T-helper 2 cell treated with Interferon-gamma antibody and Interleukin-4, amounts not matched to agents 5 μg/mL and 100 μg/mL, for 36 hours (primary cell): ENCODE measurements around the gene HELB.

Source experiments
- DNase-seq: peaks from one replicate; pipeline ENCODE4 v3.0.0; 2021; ENCODE audit warnings: low spot score
- H3K27ac Mint-ChIP-seq: one replicate; pipeline ENCODE4 v1.8.0; 2021; ENCODE audit warnings: mild to moderate bottlenecking, mixed read lengths
- H3K27me3 Mint-ChIP-seq: one replicate; pipeline ENCODE4 v1.8.0; 2021; ENCODE audit warnings: low read depth, mixed read lengths
- H3K36me3 Mint-ChIP-seq: one replicate; pipeline ENCODE4 v1.8.0; 2021; ENCODE audit warnings: low read depth, mixed read lengths
- H3K4me1 Mint-ChIP-seq: one replicate; pipeline ENCODE4 v1.8.0; 2021; ENCODE audit warnings: low read depth, mixed read lengths
- H3K4me3 Mint-ChIP-seq: one replicate; pipeline ENCODE4 v1.8.0; 2022; ENCODE audit warnings: mild to moderate bottlenecking, moderate library complexity, mixed read lengths
- H3K9me3 Mint-ChIP-seq: one replicate; pipeline ENCODE4 v1.8.0; 2021; ENCODE audit warnings: mixed read lengths

Gene HELB

DNA sequence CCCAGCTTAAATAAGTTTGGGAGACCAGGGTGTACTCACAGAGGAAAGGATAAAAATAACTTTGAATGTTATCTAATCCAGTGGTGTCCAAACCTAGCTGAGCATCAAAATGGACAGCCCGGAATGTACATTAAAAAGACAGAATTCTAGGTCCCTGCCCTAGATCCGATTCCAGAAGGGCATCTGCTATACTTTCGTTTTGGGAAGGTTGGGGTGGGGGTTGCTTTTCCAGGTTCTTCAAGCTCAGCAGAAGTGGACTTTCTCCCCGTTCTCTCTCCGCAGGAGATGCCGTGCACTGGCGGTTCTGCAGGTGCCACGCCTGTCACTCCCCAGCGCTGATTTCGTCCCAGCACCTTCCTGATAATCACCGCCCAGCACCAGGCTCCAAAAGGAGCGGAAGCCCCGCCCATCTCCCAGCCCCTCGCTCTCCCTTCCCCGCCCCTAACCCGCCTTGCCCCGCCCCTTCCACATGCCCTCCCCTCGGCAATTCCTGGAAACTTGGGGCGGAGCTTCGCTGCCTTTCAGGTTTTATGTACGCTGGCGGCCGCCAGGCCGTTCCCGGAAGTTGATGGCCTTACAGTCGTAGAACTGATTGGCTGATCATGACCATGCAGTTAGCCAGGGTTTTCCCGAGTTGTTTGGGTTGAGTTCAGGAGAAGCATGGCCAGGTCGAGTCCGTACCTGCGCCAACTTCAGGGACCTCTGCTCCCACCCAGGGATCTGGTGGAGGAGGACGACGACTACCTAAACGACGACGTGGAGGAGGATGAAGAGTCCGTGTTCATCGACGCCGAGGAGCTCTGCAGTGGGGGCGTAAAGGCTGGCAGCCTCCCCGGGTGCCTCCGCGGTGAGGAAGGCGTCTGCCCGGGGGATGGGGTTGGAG is at the start of gene HELB:
Gene HELB (plus strand): TSS at position 550 of the 883 bp plus-strand sequence. CDS start 111 bp downstream, at position 661.
- DNase-seq, result peak; percentile 93
- Mint-ChIP-seq H3K27me3 (no peaks in the 10 kb centered on the region), H3K27ac (peak within 1 kb of the TSS; percentile 98), H3K4me1 (peaks cover 50% of the 10 kb centered on the region), H3K36me3 (peaks cover 37% of the 10 kb centered on the region), H3K4me3 (peak within 1 kb of the TSS; percentile 99), H3K9me3 (no peaks in the 10 kb centered on the region)

DNA sequence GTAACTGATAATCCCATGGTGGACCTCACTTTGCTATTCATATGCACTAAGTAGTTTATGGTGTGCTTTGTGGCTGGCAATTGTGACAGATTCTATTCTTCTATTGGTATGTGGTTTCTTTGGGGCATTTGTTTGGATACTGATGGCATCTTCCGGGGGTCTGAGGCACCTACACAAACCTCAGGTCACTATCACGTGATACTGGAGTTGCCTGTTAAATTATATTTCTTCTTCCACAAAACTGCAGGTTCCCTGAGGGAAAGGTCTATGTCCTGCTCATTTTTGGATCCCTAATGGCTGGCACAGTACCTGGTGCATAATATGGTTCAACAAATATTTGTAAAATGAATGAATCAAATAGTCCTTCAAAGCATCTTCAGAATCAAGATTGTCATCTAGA is 49.5 kb upstream of the HELB start:
- H3K27me3 Mint-ChIP-seq, result peaks cover 16% of the 10 kb centered on the region
- no peaks in the 10 kb centered on the region for H3K36me3 Mint-ChIP-seq
- H3K4me1 Mint-ChIP-seq, result no peaks in the 10 kb centered on the region
- H3K27ac Mint-ChIP-seq, result no peak overlapping the region
- no peaks in the 10 kb centered on the region for H3K9me3 Mint-ChIP-seq
- DNase-seq, result no peak
- no peak overlapping the region for H3K4me3 Mint-ChIP-seq

DNA sequence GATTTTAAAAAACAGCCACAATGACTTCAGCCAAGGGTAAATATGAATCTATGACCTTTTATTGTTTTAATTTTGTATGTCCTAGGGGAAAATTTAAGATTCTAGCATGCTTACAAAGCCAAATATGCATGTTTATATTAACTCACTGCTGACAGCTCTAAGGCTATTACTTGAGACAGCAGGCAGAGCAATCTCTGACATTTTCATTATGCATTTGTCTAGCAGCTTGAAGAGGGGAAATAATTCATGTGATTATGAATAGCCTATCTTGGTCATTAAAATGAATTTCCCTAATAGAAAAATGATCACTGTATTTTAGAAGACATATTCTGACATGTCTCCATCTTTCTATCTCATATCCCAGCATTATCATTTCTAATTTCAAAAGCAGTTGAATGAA is 46.6 kb upstream of the HELB start:
- Mint-ChIP-seq H3K4me1 (no peaks in the 10 kb centered on the region), H3K9me3 (no peaks in the 10 kb centered on the region), H3K27ac (no peak overlapping the region), H3K27me3 (peaks cover 22% of the 10 kb centered on the region), H3K36me3 (no peaks in the 10 kb centered on the region), H3K4me3 (no peak overlapping the region)
- no peak for DNase-seq

DNA sequence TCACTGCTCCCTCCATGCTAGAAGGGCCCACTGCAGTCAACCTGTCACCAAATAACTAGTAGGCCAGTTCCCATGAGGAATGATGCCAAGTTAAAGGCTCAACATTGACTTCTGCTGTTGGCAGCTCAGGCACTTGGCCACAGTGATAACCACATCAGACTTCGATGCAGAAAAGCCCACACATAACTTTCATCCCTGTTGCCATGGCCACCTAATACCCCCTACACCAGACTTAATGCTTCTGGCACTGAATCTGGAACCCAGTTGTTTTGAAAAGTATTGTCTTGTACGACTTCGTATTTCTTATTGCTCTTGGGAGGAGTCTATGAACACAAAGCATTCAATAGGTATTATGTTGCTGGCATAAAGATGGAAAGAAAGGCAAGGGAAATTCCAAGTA is 44.3 kb upstream of the HELB start:
- Mint-ChIP-seq H3K27me3 (peaks cover 24% of the 10 kb centered on the region), H3K4me1 (no peaks in the 10 kb centered on the region), H3K36me3 (no peaks in the 10 kb centered on the region), H3K4me3 (no peak overlapping the region), H3K9me3 (no peaks in the 10 kb centered on the region), H3K27ac (no peak overlapping the region)
- no peak for DNase-seq

DNA sequence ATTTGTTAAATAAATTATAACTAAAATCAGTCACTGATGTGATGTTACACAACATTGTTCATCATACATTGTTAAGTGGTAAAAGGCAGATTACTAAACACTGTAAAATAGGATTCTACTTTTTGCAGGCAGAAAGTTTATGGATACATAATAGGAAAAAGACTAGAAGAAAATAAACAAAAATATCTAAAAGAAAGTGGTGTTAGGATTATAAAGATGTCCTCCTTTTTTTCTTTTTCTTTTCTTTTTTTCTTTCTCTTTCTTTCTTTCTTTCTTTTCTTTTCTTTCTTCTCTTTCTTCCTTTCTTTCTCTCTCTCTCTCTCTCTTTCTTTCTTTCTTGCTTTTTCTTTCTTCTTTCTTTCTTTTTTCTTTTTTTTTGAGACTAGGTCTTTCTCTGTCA is 39.6 kb upstream of the HELB start:
- Mint-ChIP-seq H3K27ac (no peak overlapping the region), H3K9me3 (no peaks in the 10 kb centered on the region), H3K36me3 (no peaks in the 10 kb centered on the region), H3K27me3 (peaks cover 19% of the 10 kb centered on the region), H3K4me3 (no peak overlapping the region), H3K4me1 (peaks cover 3% of the 10 kb centered on the region)
- DNase-seq, result no peak

DNA sequence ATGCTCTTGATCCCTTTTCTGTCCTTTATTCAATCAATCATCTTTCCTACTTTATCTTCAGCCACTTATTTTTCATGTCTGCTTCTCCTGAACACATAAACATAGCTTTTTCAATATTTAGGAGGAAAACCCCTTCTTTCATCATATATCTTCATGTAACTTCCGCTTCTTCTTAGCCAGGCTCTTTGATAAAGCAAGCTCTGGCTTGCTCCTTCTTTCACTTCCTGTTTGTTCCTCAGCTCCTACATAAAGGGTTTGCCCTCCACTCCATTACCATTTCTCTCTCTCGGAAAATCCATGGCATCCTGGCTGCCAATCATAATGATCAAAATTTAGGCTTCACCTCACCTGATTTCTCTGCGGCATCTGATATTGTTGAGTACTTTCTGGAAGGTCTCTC is 33.7 kb upstream of the HELB start:
- no peaks in the 10 kb centered on the region for H3K9me3 Mint-ChIP-seq
- peaks cover 6% of the 10 kb centered on the region for H3K27me3 Mint-ChIP-seq
- peaks cover 9% of the 10 kb centered on the region for H3K4me1 Mint-ChIP-seq
- no peak overlapping the region for H3K27ac Mint-ChIP-seq
- H3K36me3 Mint-ChIP-seq, result no peaks in the 10 kb centered on the region
- DNase-seq, result no peak
- no peak overlapping the region for H3K4me3 Mint-ChIP-seq

DNA sequence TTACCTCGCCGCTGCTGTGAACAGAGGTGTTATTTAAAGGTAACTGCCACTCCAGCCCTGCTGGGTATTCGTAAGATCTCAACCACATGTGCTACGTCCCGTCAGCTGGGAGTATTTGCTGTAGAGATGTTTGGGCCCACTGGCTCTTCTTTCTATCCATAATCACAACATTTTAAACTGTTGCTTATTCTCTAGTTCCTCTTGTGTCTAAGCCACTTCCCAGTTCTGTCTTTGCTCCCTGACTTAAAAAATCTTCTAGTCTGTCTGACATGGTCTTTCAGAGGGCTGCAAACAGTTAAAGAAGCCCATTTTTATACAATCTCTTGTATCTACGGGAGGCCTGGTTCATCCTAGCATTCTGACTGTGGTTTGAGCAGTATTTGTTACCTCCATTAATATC is 33.2 kb upstream of the HELB start:
- Mint-ChIP-seq H3K4me3 (no peak overlapping the region), H3K9me3 (no peaks in the 10 kb centered on the region), H3K36me3 (no peaks in the 10 kb centered on the region), H3K4me1 (peaks cover 9% of the 10 kb centered on the region), H3K27ac (no peak overlapping the region), H3K27me3 (peaks cover 2% of the 10 kb centered on the region)
- DNase-seq, result no peak

DNA sequence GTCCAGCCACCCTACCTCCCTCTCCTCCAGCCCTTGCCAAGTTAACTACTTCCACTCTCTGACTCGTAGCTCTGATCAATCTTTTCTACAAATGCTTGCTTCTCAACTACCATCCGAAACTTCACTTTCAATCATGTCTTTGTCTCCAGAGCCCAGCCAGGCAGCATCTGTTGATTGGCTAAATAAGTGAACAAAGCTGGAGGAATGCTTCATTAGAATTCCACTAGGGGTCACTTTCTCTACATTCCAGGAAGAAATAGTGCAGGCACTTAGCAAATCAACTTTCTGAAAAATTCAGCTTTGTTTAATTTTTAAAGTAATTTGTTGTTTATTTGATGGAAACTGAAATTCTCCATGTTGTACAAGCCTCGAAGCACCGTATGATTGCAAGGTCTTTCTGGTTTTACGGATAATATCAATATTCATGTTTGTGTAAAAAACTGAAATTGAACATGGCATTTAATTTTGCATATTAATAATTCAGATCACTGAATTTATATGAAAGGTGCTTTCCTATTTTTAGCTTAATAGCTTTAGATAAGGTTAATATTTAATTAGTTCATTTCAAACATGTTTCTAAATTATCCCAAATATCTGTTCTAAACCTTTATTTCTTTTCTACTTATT is 32.4 kb upstream of the HELB start:
- no peaks in the 10 kb centered on the region for H3K36me3 Mint-ChIP-seq
- H3K27ac Mint-ChIP-seq, result no peak overlapping the region
- no peaks in the 10 kb centered on the region for H3K27me3 Mint-ChIP-seq
- no peak overlapping the region for H3K4me3 Mint-ChIP-seq
- DNase-seq, result no peak
- no peaks in the 10 kb centered on the region for H3K9me3 Mint-ChIP-seq
- H3K4me1 Mint-ChIP-seq, result peaks cover 11% of the 10 kb centered on the region

DNA sequence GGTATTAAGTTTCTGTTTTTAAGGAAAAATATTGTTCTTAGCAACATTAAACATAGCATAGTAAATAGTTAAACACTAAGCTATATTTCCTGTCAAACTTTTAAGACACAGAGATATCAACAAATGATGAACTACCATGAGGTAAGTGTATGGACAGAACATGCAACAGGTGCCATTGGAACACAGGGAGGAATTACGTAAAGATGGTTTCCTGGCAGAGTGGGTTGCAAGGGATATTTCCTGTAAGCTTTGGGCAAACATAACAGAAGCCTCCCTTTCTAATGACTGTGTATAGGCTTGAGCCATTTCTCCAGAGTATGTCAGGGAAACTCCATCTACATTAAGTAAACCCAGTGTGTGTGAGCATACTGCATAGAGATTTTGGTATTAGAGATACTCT is 31.7 kb upstream of the HELB start:
- no peaks in the 10 kb centered on the region for H3K27me3 Mint-ChIP-seq
- peaks cover 13% of the 10 kb centered on the region for H3K4me1 Mint-ChIP-seq
- H3K36me3 Mint-ChIP-seq, result no peaks in the 10 kb centered on the region
- H3K27ac Mint-ChIP-seq, result no peak overlapping the region
- no peaks in the 10 kb centered on the region for H3K9me3 Mint-ChIP-seq
- H3K4me3 Mint-ChIP-seq, result no peak overlapping the region
- DNase-seq, result no peak

DNA sequence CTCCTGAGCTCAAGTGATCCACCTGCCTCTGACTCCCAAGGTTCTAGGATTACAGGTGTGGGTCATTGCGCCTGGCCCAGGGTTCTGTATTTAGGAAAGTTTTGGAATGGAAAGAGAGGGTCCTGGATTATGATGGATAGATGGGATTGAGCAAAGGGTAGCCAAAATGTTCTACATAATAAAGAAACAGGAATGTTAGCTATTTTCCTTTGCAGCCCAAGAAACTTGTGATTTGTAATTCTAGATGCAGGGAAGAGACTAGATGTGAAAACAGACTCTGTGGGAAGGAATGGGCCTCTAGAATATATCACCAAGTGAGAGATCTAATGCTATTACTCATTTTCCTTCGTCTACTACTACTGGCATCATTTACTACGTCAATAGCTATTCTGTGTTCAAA is 29.6 kb upstream of the HELB start:
- no peak overlapping the region for H3K27ac Mint-ChIP-seq
- H3K4me3 Mint-ChIP-seq, result no peak overlapping the region
- no peaks in the 10 kb centered on the region for H3K36me3 Mint-ChIP-seq
- peaks cover 18% of the 10 kb centered on the region for H3K4me1 Mint-ChIP-seq
- DNase-seq, result no peak
- H3K9me3 Mint-ChIP-seq, result no peaks in the 10 kb centered on the region
- no peaks in the 10 kb centered on the region for H3K27me3 Mint-ChIP-seq

DNA sequence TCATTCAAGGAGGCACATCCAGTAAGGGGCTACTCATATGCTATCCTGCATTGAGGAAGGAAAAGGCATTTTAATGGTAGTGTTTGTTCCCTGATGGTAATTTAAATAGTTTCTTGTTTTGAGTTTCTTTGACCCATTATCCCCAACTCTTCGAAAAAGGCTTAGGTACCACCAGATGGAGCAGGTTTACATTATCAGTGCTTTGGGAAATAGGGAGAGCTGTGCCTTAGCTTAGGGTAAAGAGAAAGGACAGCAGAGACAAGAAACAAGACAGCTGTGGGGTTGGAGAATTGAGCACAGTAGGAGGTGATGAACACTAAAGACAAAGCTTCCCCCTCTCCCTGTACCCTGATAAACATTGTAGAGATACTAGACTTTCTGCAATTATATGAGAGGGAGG is 29.1 kb upstream of the HELB start:
- Mint-ChIP-seq H3K27ac (no peak overlapping the region), H3K4me1 (peaks cover 18% of the 10 kb centered on the region), H3K9me3 (no peaks in the 10 kb centered on the region), H3K4me3 (no peak overlapping the region), H3K36me3 (no peaks in the 10 kb centered on the region), H3K27me3 (no peaks in the 10 kb centered on the region)
- no peak for DNase-seq

DNA sequence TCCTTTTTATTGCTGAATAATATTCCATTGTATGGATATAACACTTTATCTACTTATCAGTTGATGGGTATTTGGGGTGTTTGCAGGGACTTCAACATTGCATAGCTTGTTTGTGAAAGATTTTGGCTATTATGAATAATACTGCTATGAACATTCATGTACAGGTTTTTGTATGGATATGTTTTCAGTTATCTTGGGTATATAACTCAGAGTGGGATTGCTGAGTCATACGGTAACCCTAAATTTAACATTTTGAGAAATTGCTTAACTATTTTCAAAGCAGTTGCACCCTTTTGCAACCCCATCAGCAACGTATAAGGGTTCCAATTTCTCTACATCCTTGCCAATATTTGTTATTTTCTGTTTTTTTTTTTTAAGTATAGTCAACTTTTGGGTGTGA is 27.3 kb upstream of the HELB start:
- Mint-ChIP-seq H3K36me3 (no peaks in the 10 kb centered on the region), H3K4me1 (peaks cover 29% of the 10 kb centered on the region), H3K27me3 (no peaks in the 10 kb centered on the region), H3K27ac (no peak overlapping the region), H3K9me3 (no peaks in the 10 kb centered on the region), H3K4me3 (no peak overlapping the region)
- DNase-seq, result no peak

DNA sequence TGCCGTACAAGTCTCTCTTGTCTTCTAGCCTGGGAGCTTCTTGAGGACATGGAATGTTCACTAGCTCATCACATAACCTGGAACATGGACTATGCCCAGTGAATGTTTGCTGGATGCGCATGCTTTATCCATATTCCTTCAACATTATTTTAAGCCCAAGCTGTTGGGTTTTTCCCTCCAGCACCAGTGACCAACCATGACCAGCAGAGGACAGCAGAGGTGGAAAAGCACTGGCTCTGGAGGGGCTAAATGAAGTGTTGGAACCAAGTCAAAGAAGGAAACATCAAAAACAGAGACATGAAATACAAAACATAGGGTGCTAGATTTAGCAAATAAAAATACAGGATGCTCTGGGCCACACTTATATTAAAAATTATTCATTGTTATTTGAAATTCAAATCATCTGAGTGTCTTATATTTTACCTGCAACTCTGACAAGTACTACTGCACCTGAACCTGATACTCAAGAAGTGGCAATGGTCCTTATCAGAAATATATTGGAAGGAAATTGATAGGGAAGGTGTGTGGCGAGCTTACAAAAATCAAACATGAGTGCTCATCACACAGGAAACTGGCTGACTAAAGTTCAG is 23.1 kb upstream of the HELB start:
- H3K4me1 Mint-ChIP-seq, result peaks cover 37% of the 10 kb centered on the region
- peaks cover 9% of the 10 kb centered on the region for H3K36me3 Mint-ChIP-seq
- H3K9me3 Mint-ChIP-seq, result peaks cover 12% of the 10 kb centered on the region
- no peak overlapping the region for H3K4me3 Mint-ChIP-seq
- no peak for DNase-seq
- no peak overlapping the region for H3K27ac Mint-ChIP-seq
- H3K27me3 Mint-ChIP-seq, result no peaks in the 10 kb centered on the region

DNA sequence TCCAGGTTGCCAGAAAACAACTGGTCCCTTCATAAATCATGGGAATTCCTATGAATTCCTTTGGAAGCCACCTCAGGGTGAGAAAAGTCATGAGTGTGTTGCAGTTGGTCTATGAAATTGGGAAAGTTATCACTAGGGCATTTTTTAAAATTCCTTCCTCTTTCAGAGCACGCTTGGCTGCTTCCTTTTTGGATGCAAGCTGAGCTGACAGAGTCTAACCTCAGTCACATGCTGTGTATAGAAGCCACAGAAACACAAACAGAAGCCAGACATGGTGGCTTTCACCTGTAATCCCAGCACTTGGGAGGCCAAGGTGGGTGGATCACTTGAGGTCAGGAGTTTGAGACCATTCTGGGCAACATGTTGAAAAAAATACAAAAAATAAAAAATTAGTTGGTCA is 21.7 kb upstream of the HELB start:
- H3K27ac Mint-ChIP-seq, result no peak overlapping the region
- H3K36me3 Mint-ChIP-seq, result peaks cover 9% of the 10 kb centered on the region
- no peaks in the 10 kb centered on the region for H3K27me3 Mint-ChIP-seq
- peaks cover 35% of the 10 kb centered on the region for H3K4me1 Mint-ChIP-seq
- no peak for DNase-seq
- no peak overlapping the region for H3K4me3 Mint-ChIP-seq
- peaks cover 12% of the 10 kb centered on the region for H3K9me3 Mint-ChIP-seq
